ENCODE measurements around the gene VSTM4.

- TF ChIP-seq ATF3 (IDR thresholded peaks at IDR 0.05) (no peak), CTCF (IDR thresholded peaks at IDR 0.05; ENCODE audit: low read depth, low read length, missing input control) (no peak), EGR1 (IDR thresholded peaks at IDR 0.05; ENCODE audit: low read depth in 2 of 2) (no peak), GABPA (IDR thresholded peaks at IDR 0.05 in 1 of 2, conservative IDR thresholded peaks at IDR 0.05 in 1 of 2) (no peak), JUND (IDR thresholded peaks at IDR 0.05) (no peak), MAX (IDR thresholded peaks at IDR 0.05) (no peak)
These were observed 32.6 kb downstream of the VSTM4 start for GRCh38 chr10:49082766-49083165.

All from liver (tissue), 3 donors.